HEK293 (cell line): ENCODE measurements around the gene IRAK3.

Experiments used
- CTCF ChIA-PET: fragments of 350-600 bp; formaldehyde crosslinking; extraction: SDS; loops from one replicate; lab custom pipeline; 2021; ENCODE audit warnings: antibody characterized with exemption; lab: Yijun Ruan, JAX
- POLR2A ChIA-PET: fragments of 300-600 bp; formaldehyde crosslinking; extraction: SDS; loops from one replicate; lab custom pipeline; 2020; ENCODE audit warnings: antibody characterized with exemption, inconsistent platforms; lab: Yijun Ruan, JAX
- H3K27ac ChIP-seq: fragments of 200-500 bp; sonication (Bioruptor generic); 2 replicates; pipeline ENCODE4 v1.5.1; 2014; ENCODE audit warnings: low read depth, low read length, control low read depth, inconsistent platforms; ENCODE audit errors: extremely low read depth
- H3K36me3 ChIP-seq, 2 experiments: fragments of 200-500 bp in 1 of 2; sonication (Bioruptor generic) in 1 of 2; 1 replicate in 1 of 2; 2 replicates in 1 of 2; pipeline ENCODE4 v1.5.1; 2014 to 2017; ENCODE audit warnings: inconsistent platforms in 2 of 2, low read length in 2 of 2; ENCODE audit not compliant: control insufficient read depth in 2 of 2, insufficient read depth in 1 of 2
- H3K4me1 ChIP-seq: fragments of 200-500 bp; sonication (Bioruptor generic); 2 replicates; pipeline ENCODE4 v1.5.1; 2014; ENCODE audit warnings: mild to moderate bottlenecking, low read length, inconsistent platforms; ENCODE audit not compliant: control insufficient read depth, insufficient read depth
- H3K4me3 ChIP-seq: 2 replicates; pipeline ENCODE4 v1.5.1; 2011; ENCODE audit warnings: low read depth, mild to moderate bottlenecking, control low read depth, low read length, moderate library complexity
- H3K9me3 ChIP-seq: fragments of 200-500 bp; sonication (Bioruptor generic); 2 replicates; pipeline ENCODE4 v1.5.1; 2014; ENCODE audit warnings: low read depth, low read length, inconsistent platforms; ENCODE audit not compliant: control insufficient read depth, insufficient read depth
- BCL11B ChIP-seq: fragments of 450-650 bp; formaldehyde crosslinking; IDR thresholded peaks from 2 replicates; pipeline ENCODE4 v1.5.1; 2016; ENCODE audit warnings: low read depth, missing biosample characterization, missing genetic modification characterization
- KLF16 ChIP-seq: fragments of 450-650 bp; formaldehyde crosslinking; IDR thresholded peaks from 2 replicates; pipeline ENCODE4 v1.5.1; 2017; ENCODE audit warnings: missing biosample characterization, missing genetic modification characterization
- SCRT2 ChIP-seq: fragments of 450-650 bp; formaldehyde crosslinking; IDR thresholded peaks from 2 replicates; pipeline ENCODE4 v1.5.1; 2016; ENCODE audit warnings: missing biosample characterization, missing genetic modification characterization
- ZBTB17 ChIP-seq: fragments of 450-650 bp; formaldehyde crosslinking; IDR thresholded peaks from 2 replicates; pipeline ENCODE4 v1.5.1; 2016; ENCODE audit warnings: missing biosample characterization, missing genetic modification characterization
- ZNF175 ChIP-seq: fragments of 450-650 bp; formaldehyde crosslinking; IDR thresholded peaks from 2 replicates; pipeline ENCODE4 v1.5.1; 2016; ENCODE audit warnings: missing biosample characterization, missing genetic modification characterization
- ZNF19 ChIP-seq: fragments of 450-650 bp; formaldehyde crosslinking; IDR thresholded peaks from 2 replicates; pipeline ENCODE4; 2016; ENCODE audit warnings: missing biosample characterization, missing genetic modification characterization, low read depth
- ZNF221 ChIP-seq: fragments of 450-650 bp; formaldehyde crosslinking; IDR thresholded peaks from 2 replicates; pipeline ENCODE4 v1.5.1; 2017; ENCODE audit warnings: missing biosample characterization, missing genetic modification characterization, borderline replicate concordance
- ZNF350 ChIP-seq: fragments of 450-650 bp; formaldehyde crosslinking; IDR thresholded peaks from 2 replicates; pipeline ENCODE4 v1.5.0; 2017; ENCODE audit warnings: missing biosample characterization, mild to moderate bottlenecking, missing genetic modification characterization
- ZNF394 ChIP-seq: fragments of 450-650 bp; formaldehyde crosslinking; IDR thresholded peaks from 2 replicates; pipeline ENCODE4 v1.5.1; 2016; ENCODE audit warnings: missing biosample characterization, missing genetic modification characterization, mild to moderate bottlenecking, moderate library complexity, borderline replicate concordance
- ZNF404 ChIP-seq: fragments of 450-650 bp; formaldehyde crosslinking; IDR thresholded peaks from 2 replicates; pipeline ENCODE4 v1.5.1; 2017; ENCODE audit warnings: missing biosample characterization, missing genetic modification characterization
- ZNF426 ChIP-seq: fragments of 450-650 bp; formaldehyde crosslinking; IDR thresholded peaks from 2 replicates; pipeline ENCODE4 v1.5.1; 2017; ENCODE audit warnings: missing biosample characterization, missing genetic modification characterization, mild to moderate bottlenecking, inconsistent platforms, moderate library complexity
- ZNF501 ChIP-seq: fragments of 450-650 bp; formaldehyde crosslinking; IDR thresholded peaks from 2 replicates; pipeline ENCODE4 v1.5.1; 2016; ENCODE audit warnings: missing biosample characterization, missing genetic modification characterization
- ZNF521 ChIP-seq: fragments of 450-650 bp; formaldehyde crosslinking; IDR thresholded peaks from 2 replicates; pipeline ENCODE4 v1.5.1; 2017; ENCODE audit warnings: missing biosample characterization, mild to moderate bottlenecking, missing genetic modification characterization
- ZNF529 ChIP-seq: fragments of 450-650 bp; formaldehyde crosslinking; IDR thresholded peaks from 2 replicates; pipeline ENCODE4 v1.5.1; 2017; ENCODE audit warnings: missing genetic modification characterization, missing biosample characterization; ENCODE audit not compliant: insufficient replicate concordance
- ZNF76 ChIP-seq: fragments of 450-650 bp; formaldehyde crosslinking; IDR thresholded peaks from 2 replicates; pipeline ENCODE4; 2016; ENCODE audit warnings: low read depth, missing biosample characterization, missing genetic modification characterization, borderline replicate concordance
- ZSCAN30 ChIP-seq: fragments of 450-650 bp; IDR thresholded peaks from 2 replicates; pipeline ENCODE4 v1.5.1; 2018; ENCODE audit warnings: missing biosample characterization, mild to moderate bottlenecking, missing genetic modification characterization, moderate library complexity
- TF ChIP-seq, protein P1 (sequence below): fragments of 450-650 bp; formaldehyde crosslinking; IDR thresholded peaks from 2 replicates; pipeline ENCODE4 v1.5.1; 2016; ENCODE audit warnings: missing biosample characterization, missing genetic modification characterization
- TF ChIP-seq, protein P2 (sequence below): fragments of 450-650 bp; formaldehyde crosslinking; IDR thresholded peaks from 2 replicates; pipeline ENCODE4 v1.5.1; 2016; ENCODE audit warnings: missing biosample characterization, missing genetic modification characterization
- TF ChIP-seq, protein P3 (sequence below): fragments of 450-650 bp; formaldehyde crosslinking; IDR thresholded peaks from 2 replicates; pipeline ENCODE4 v1.5.1; 2017; ENCODE audit warnings: missing biosample characterization, missing genetic modification characterization
- TF ChIP-seq, protein P4 (sequence below): fragments of 450-650 bp; formaldehyde crosslinking; IDR thresholded peaks from 2 replicates; pipeline ENCODE4 v1.5.1; 2016; ENCODE audit warnings: missing biosample characterization, missing genetic modification characterization

Gene IRAK3

DNA sequence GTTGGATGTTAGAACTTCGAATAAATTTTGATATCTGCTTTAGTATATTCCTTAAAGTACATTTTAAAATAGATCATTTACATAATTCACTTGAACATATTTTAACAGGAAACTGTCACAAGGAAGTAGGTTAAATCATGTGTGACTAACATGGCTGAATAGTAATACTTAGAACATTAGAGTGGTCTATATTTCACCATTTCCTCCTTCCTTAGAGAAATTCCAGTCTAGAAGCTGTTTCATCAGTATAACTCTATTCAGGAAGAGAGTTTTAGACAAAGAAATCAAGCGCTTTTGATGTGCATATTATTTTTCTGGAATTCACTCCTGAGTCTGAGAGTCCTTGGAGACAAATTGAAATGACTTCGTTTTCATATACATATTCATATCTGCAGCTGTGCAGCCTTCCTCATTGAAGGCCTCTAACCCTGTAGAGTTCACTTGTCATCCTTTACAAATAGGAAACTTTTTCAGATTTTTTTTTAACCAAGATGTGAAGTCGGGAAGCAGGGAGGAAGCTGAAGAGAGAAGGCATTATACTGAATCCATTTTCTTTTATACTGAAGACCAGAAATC is 28.4 kb downstream of the IRAK3 start (continued):
- TF ChIP-seq, protein P1, sequence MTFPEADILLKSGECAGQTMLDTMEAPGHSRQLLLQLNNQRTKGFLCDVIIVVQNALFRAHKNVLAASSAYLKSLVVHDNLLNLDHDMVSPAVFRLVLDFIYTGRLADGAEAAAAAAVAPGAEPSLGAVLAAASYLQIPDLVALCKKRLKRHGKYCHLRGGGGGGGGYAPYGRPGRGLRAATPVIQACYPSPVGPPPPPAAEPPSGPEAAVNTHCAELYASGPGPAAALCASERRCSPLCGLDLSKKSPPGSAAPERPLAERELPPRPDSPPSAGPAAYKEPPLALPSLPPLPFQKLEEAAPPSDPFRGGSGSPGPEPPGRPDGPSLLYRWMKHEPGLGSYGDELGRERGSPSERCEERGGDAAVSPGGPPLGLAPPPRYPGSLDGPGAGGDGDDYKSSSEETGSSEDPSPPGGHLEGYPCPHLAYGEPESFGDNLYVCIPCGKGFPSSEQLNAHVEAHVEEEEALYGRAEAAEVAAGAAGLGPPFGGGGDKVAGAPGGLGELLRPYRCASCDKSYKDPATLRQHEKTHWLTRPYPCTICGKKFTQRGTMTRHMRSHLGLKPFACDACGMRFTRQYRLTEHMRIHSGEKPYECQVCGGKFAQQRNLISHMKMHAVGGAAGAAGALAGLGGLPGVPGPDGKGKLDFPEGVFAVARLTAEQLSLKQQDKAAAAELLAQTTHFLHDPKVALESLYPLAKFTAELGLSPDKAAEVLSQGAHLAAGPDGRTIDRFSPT = no peak
- TF ChIP-seq ZNF19 (tag by site-specific recombination) = no peak
- no peak for TF ChIP-seq ZNF404 (tag by site-specific recombination)
- TF ChIP-seq, protein P2, sequence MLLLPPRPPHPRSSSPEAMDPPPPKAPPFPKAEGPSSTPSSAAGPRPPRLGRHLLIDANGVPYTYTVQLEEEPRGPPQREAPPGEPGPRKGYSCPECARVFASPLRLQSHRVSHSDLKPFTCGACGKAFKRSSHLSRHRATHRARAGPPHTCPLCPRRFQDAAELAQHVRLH (tag by site-specific recombination) = no peak
- TF ChIP-seq ZSCAN30 (tag by site-specific recombination) = no peak
- TF ChIP-seq ZBTB17 (tag by site-specific recombination) = no peak

DNA sequence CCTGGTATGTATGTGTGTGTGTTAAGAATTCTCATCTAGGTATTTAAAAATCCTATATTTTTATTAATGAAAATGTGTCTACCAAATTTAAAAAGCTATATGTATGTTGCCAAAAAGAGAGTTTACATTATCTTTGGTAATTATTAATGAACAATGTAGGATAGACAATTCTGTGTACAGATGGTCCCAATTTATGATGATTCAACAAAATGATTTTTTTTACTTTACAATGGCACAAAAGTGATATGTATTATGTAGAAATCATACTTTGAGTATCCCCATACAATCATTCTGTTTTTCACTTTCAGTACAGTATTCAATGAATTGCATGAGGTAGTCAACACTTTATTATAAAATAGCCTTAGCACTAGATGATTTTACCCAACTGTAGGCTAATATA is 39.4 kb downstream of the IRAK3 start:
- POLR2A ChIA-PET = no interaction called here

DNA sequence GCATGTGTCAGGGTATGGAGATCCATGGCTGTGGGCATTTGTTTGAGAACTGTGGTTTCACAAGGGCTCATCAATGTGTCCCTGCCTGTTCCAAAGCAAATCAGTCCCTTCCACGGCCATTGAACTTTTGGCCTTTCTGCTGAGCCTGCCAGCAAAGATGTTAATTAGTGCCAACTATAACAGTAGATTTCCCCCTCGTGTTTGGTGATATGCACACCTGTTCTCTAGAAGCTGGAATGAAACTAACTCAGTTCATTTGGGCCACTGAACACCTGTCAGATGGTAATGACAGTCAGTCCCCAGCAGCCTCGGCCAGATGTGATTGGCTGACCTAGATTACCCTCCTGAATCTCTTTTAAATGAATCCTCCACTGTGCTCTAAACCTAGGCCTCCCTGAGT is 43.2 kb downstream of the IRAK3 start:
- Histone ChIP-seq H3K27ac (no peak overlapping the region), H3K4me1 (peaks cover 2% of the 10 kb centered on the region; the same call in 1 of the 2 replicates), H3K4me3 (no peak overlapping the region), H3K36me3 (no peaks in the 10 kb centered on the region), H3K9me3 (no peaks in the 10 kb centered on the region)
- CTCF ChIA-PET = no interaction called here
- TF ChIP-seq ZNF529 (tag by site-specific recombination) = no peak
- no peak for TF ChIP-seq ZNF76 (tag by site-specific recombination)
- TF ChIP-seq ZNF521 (tag by site-specific recombination) = no peak
- TF ChIP-seq ZNF221 (tag by site-specific recombination) = no peak
- TF ChIP-seq, protein P3, sequence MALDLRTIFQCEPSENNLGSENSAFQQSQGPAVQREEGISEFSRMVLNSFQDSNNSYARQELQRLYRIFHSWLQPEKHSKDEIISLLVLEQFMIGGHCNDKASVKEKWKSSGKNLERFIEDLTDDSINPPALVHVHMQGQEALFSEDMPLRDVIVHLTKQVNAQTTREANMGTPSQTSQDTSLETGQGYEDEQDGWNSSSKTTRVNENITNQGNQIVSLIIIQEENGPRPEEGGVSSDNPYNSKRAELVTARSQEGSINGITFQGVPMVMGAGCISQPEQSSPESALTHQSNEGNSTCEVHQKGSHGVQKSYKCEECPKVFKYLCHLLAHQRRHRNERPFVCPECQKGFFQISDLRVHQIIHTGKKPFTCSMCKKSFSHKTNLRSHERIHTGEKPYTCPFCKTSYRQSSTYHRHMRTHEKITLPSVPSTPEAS (tag by site-specific recombination) = no peak
- no peak for TF ChIP-seq ZNF350 (tag by site-specific recombination)
- no peak for TF ChIP-seq ZNF426 (tag by site-specific recombination)
- TF ChIP-seq ZNF394 (tag by site-specific recombination) = no peak
- no peak for TF ChIP-seq ZNF501 (tag by site-specific recombination)
- TF ChIP-seq ZNF175 = no peak
- no peak for TF ChIP-seq KLF16 (tag by site-specific recombination)
- no peak for TF ChIP-seq SCRT2 (tag by site-specific recombination)
- POLR2A ChIA-PET = no interaction called here

More for the DNA sequence above, 39.4 kb downstream of the IRAK3 start:
- CTCF ChIA-PET = no interaction called here
- H3K36me3 ChIP-seq = no peaks in the 10 kb centered on the region
- no peaks in the 10 kb centered on the region for H3K4me1 ChIP-seq
- H3K4me3 ChIP-seq = no peak overlapping the region
- H3K27ac ChIP-seq = no peak overlapping the region
- H3K9me3 ChIP-seq = no peaks in the 10 kb centered on the region
- TF ChIP-seq BCL11B (tag by site-specific recombination) = no peak
- TF ChIP-seq, protein P4, sequence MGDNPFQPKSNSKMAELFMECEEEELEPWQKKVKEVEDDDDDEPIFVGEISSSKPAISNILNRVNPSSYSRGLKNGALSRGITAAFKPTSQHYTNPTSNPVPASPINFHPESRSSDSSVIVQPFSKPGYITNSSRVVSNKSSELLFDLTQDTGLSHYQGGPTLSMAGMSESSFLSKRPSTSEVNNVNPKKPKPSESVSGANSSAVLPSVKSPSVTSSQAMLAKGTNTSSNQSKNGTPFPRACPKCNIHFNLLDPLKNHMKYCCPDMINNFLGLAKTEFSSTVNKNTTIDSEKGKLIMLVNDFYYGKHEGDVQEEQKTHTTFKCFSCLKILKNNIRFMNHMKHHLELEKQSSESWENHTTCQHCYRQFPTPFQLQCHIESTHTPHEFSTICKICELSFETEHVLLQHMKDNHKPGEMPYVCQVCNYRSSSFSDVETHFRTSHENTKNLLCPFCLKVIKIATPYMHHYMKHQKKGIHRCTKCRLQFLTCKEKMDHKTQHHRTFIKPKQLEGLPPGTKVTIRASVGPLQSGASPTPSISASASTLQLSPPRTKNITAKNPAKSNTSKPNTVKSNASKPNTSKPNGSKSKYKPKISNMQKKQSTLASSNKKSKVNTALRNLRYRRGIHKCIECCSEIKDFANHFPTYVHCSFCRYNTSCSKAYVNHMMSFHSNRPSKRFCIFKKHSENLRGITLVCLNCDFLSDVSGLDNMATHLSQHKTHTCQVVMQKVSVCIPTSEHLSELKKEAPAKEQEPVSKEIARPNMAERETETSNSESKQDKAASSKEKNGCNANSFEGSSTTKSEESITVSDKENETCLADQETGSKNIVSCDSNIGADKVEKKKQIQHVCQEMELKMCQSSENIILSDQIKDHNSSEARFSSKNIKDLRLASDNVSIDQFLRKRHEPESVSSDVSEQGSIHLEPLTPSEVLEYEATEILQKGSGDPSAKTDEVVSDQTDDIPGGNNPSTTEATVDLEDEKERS (tag by site-specific recombination) = no peak
